ENCODE data around the gene MYOZ3. TPM values are rescaled to one million over a fixed set of nuclear protein-coding genes. Genes with fewer than 3 reads are reported as not detected.

MYOZ3 gene
- total and polyA plus RNA-seq, 10 of the 15 experiments (the other 5 are each of a cell fraction or from before 2014, with no cell fraction given) = 0.04 to 1.1 (median 0.10) TPM; not detected in 4

GRCh38 chr5:150655221-150655620, 5.8 kb upstream of the MYOZ3 start:
- 98% methylated on average over 3 of the region's 3 CpGs for WGBS (ENCODE audit: insufficient coverage, insufficient replicate concordance, low lambda C conversion rate, missing lambda C conversion rate)
- no peaks in the 10 kb centered on the region for H3K36me3 ChIP-seq (ENCODE audit: control insufficient read depth in 2 of 2, insufficient read depth in 2 of 2, low read length in 1 of 2)
- ChIA-PET SMC1A (ENCODE audit: uncharacterized antibody, unreplicated experiment) (interaction anchor here (1.1 to 5.8 kb wide), 8 partner anchors 11 to 196 kb away, joined by 3 to 61 read pairs (median 6); partner anchors contain the start of genes DCTN4 and RBM22), RAD21 (ENCODE audit: unreplicated experiment) (interaction anchor here (1.4 to 5.9 kb wide), 7 partner anchors 29 to 198 kb away, joined by 3 to 56 read pairs (median 10); partner anchors contain the start of gene IRGM), POLR2A (interaction anchor here (0.8 kb wide), 2 partner anchors 11 to 210 kb away, joined by 3 to 4 read pairs; no protein-coding TSS in a partner anchor), CTCF (interaction anchor here (1.0 to 12.7 kb wide), 8 partner anchors 11 to 196 kb away, joined by 3 to 236 read pairs (median 6); no protein-coding TSS in a partner anchor)
- no peak overlapping the region for H3K4me3 ChIP-seq
- ATAC-seq = no peak
- no peaks in the 10 kb centered on the region for H4K20me1 ChIP-seq (ENCODE audit: control insufficient read depth, insufficient read depth)
- H3K27ac ChIP-seq (ENCODE audit: control insufficient read depth, insufficient read depth) = no peak overlapping the region
- H3K9ac ChIP-seq (ENCODE audit: control insufficient read depth, insufficient read depth, low read length) = no peak overlapping the region
- no peaks in the 10 kb centered on the region; a peak in 1 of 4 replicates for H3K27me3 ChIP-seq (replicated peaks in 1 of 2; ENCODE audit: control insufficient read depth in 2 of 2, insufficient read depth in 2 of 2, low read length in 1 of 2)
- no peak overlapping the region for H2AFZ ChIP-seq (ENCODE audit: control insufficient read depth, low read depth, low read length)
- peaks cover 10% of the 10 kb centered on the region for H3K4me1 ChIP-seq (ENCODE audit: control insufficient read depth, insufficient read depth, low read length)
- FAIRE-seq = no peak
- DNase-seq (ENCODE audit: low read depth, low spot score) = no peak
- in situ Hi-C loops (cut with MboI) = loop anchor here (10.0 kb wide), 1 partner anchor 200 kb away; no protein-coding TSS in a partner anchor
- intact Hi-C loops (cut with micrococcal nuclease; ENCODE audit: unreplicated experiment) = loop anchor here (5.0 to 10.0 kb wide), 2 partner anchors 192 to 200 kb away; partner anchors contain the start of gene IRGM
- no TSS peak for BruUV-seq (replicated peaks)
- H3K9me3 ChIP-seq (replicated peaks; ENCODE audit: control insufficient read depth, insufficient read depth, low read length) = no peaks in the 10 kb centered on the region
- no peak overlapping the region for H3K4me2 ChIP-seq (ENCODE audit: control insufficient read depth, insufficient read depth)
- no peaks in the 10 kb centered on the region for H3K79me2 ChIP-seq (ENCODE audit: control insufficient read depth, insufficient read depth, low read length)
- no peak for TF ChIP-seq ZNF274 (IDR thresholded peaks at IDR 0.05; ENCODE audit: insufficient read depth, insufficient read length)
- no peak for TF ChIP-seq ZBTB40 (IDR thresholded peaks at IDR 0.05; ENCODE audit: borderline replicate concordance)
- no peak for TF ChIP-seq CTCF (IDR thresholded peaks at IDR 0.05 in 2 of 3, conservative IDR thresholded peaks at IDR 0.05 in 1 of 3; ENCODE audit: control insufficient read depth in 2 of 3, extremely low read depth in 1 of 3, insufficient read depth in 1 of 3, low read depth in 3 of 3, low read length in 3 of 3)
- no peak for TF ChIP-seq TBL1XR1 (IDR thresholded peaks at IDR 0.05; ENCODE audit: low read depth, low read length)
- no peak for TF ChIP-seq CEBPB (IDR thresholded peaks at IDR 0.05; ENCODE audit: borderline replicate concordance in 1 of 2, low read depth in 2 of 2, low read length in 2 of 2)
- TF ChIP-seq SREBF1 (IDR thresholded peaks at IDR 0.05; ENCODE audit: low read length) = no peak
- TF ChIP-seq SREBF2 (IDR thresholded peaks at IDR 0.05; ENCODE audit: low read length) = no peak
- no peak for TF ChIP-seq E2F4 (IDR thresholded peaks at IDR 0.05; ENCODE audit: low read depth, low read length)
- TF ChIP-seq ZBTB33 (IDR thresholded peaks at IDR 0.05) = no peak
- TF ChIP-seq MTA2 (IDR thresholded peaks at IDR 0.05; ENCODE audit: low read depth) = no peak
- TF ChIP-seq MTA3 (IDR thresholded peaks at IDR 0.05; ENCODE audit: borderline replicate concordance, low read length) = no peak
- TF ChIP-seq ZNF217 (IDR thresholded peaks at IDR 0.05) = no peak
- no peak for TF ChIP-seq EZH2 (IDR thresholded peaks at IDR 0.05; ENCODE audit: borderline replicate concordance, control insufficient read depth, low read depth, low read length)
- TF ChIP-seq HCFC1 (IDR thresholded peaks at IDR 0.05; ENCODE audit: low read length) = no peak
